ENCODE data around the gene FARSA.
"Not testable (repeated sequence)": the region's sequence is repeated elsewhere in the genome, so short reads cannot be mapped to it uniquely, and the experiment has no call there.

The FARSA gene

GRCh38 chr19:12937093-12937926 is 3.8 kb upstream of the FARSA start:
- DNase-seq = peak; percentile 71

GRCh38 chr19:12936582-12936981 is 3.1 kb upstream of the FARSA start:
- DNase-seq = no peak

GRCh38 chr19:12935071-12935470 is 1.6 kb upstream of the FARSA start:
- no peak for DNase-seq

GRCh38 chr19:12932392-12933286 is 872 bp downstream of the FARSA start:
- DNase-seq = no peak

- no peak for DNase-seq
Observed at GRCh38 chr19:12930002-12930645, 3.4 kb downstream of the FARSA start.

GRCh38 chr19:12924621-12925310 is 8.7 kb downstream of the FARSA start:
- no peak for DNase-seq

- no peak for DNase-seq
Observed at GRCh38 chr19:12922959-12923358, 10.6 kb downstream of the FARSA start.

GRCh38 chr19:12921047-12921446 is 12.5 kb downstream of the FARSA start:
- no peak for DNase-seq

- no peak for DNase-seq
Observed at GRCh38 chr19:12918253-12918652, 15.3 kb downstream of the FARSA start.

GRCh38 chr19:12915860-12916259 is 17.7 kb downstream of the FARSA start:
- not testable (repeated sequence) for DNase-seq

GRCh38 chr19:12913851-12914690 is 19.4 kb downstream of the FARSA start:
- DNase-seq = no peak

GRCh38 chr19:12913011-12913561 is 20.4 kb downstream of the FARSA start:
- peak; percentile 85 for DNase-seq

GRCh38 chr19:12912571-12912970 is 20.9 kb downstream of the FARSA start:
- DNase-seq = no peak

- no peak for DNase-seq
Observed at GRCh38 chr19:12907166-12907565, 26.3 kb downstream of the FARSA start.

- no peak for DNase-seq
Observed at GRCh38 chr19:12899891-12900518, 33.5 kb downstream of the FARSA start.

- no peak for DNase-seq
Observed at GRCh38 chr19:12896460-12896859, 37.1 kb downstream of the FARSA start.

- no peak for DNase-seq
Observed at GRCh38 chr19:12893582-12893981, 39.9 kb downstream of the FARSA start.

- DNase-seq = no peak
Observed at GRCh38 chr19:12891553-12892021, 41.9 kb downstream of the FARSA start.

GRCh38 chr19:12890787-12891552 is 42.5 kb downstream of the FARSA start, which contains the start of gene GCDH:
GCDH (plus strand) TSS chr19:12891160; CDS start chr19:12891305, 145 bp downstream.
- peak; percentile 99 for DNase-seq

GRCh38 chr19:12890299-12890786 is 43.2 kb downstream of the FARSA start:
- not testable (repeated sequence) for DNase-seq
